Fibroblast of skin of abdomen (primary cell): ENCODE data around the gene ANKRD39.
"Not testable (repeated sequence)": the region's sequence is repeated elsewhere in the genome, so short reads cannot be mapped to it uniquely, and the experiment has no call there.

Source experiments
- DNase-seq: peaks from one replicate; pipeline ENCODE4 v3.0.0-alpha.2; 2013

The ANKRD39 gene

DNA sequence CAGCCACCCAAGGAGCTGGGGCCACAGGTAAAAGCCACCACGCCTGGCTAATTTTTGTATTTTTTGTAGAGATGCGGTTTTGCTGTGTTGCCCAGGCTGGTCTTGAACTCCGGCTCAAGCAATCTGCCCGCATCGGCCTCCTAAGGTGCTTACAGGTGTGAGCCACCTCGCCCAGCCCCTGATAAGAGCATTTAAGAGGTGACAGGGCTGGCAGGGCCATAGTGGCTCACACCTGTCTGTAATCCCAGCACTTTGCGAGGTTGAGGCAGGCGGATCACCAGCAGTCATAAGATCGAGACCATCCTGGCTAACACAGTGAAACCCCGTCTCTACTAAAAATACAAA, 50.7 kb downstream of the ANKRD39 start:
- DNase-seq: no peak

GRCh38 chr2:96806468-96807126, 51.2 kb downstream of the ANKRD39 start:
- DNase-seq: no peak

GRCh38 chr2:96805946-96806345, 51.9 kb downstream of the ANKRD39 start:
- DNase-seq: not testable (repeated sequence)

DNA sequence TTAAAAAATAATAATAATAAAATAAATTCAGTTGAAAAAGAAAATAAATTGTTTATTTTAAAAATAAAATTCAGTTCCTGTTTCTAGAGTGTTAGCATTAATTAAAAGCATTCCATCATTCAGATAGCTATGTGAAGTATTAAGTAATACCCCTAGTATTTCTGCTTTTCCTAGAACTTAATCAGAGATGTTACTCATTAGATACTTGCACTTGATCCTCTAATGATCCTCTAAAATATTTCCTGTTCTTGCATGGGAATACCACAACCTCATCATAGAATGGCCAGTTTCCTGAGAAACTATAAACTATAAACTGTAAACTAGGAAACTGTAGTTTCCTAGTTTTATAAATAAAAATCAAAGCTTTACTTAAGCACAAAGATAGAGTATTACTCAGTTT, 52.8 kb downstream of the ANKRD39 start:
- no peak for DNase-seq

- no peak for DNase-seq
Measured at GRCh38 chr2:96802721-96803120, 55.1 kb downstream of the ANKRD39 start.

GRCh38 chr2:96801786-96802595, 55.8 kb downstream of the ANKRD39 start:
- DNase-seq: no peak

GRCh38 chr2:96801005-96801785, 56.6 kb downstream of the ANKRD39 start:
- DNase-seq: peak; percentile 36

- DNase-seq: no peak
Measured at GRCh38 chr2:96800061-96801004, 57.5 kb downstream of the ANKRD39 start.

GRCh38 chr2:96799623-96799935, 58.2 kb downstream of the ANKRD39 start:
- no peak for DNase-seq

- no peak for DNase-seq
Measured at GRCh38 chr2:96798733-96799622, 58.8 kb downstream of the ANKRD39 start.
